ENCODE results near the gene FAM168A. TPM values are rescaled to one million over a fixed set of nuclear protein-coding genes. Genes with fewer than 3 reads are reported as not detected.
"Not testable (repeated sequence)": the region's sequence is repeated elsewhere in the genome, so short reads cannot be mapped to it uniquely, and the experiment has no call there.

Gene FAM168A
- polyA plus RNA-seq, 3 donors from 2014 or later: 1.3 to 3.1 (median 1.3) TPM

- H3K9me3 Mint-ChIP-seq: peaks cover 3 to 15% (median 11%) of the 10 kb centered on the region in 6 donors
- H3K36me3 Mint-ChIP-seq: peaks cover 9 to 14% (median 11%) of the 10 kb centered on the region in 3 donors
- H3K4me1 Mint-ChIP-seq: no peaks in the 10 kb centered on the region
- no peaks in the 10 kb centered on the region for H3K27me3 Mint-ChIP-seq (ENCODE audit: low read depth in 3 of 3)
- H3K4me3 Mint-ChIP-seq: no peak overlapping the region
- no peak overlapping the region for H3K27ac Mint-ChIP-seq
- no peak for DNase-seq
Observed at GRCh38 chr11:73478737-73479347, 119.1 kb downstream of the FAM168A start.

- DNase-seq: no peak
- Mint-ChIP-seq H3K27me3 (ENCODE audit: low read depth in 3 of 3) (no peaks in the 10 kb centered on the region), H3K27ac (no peak overlapping the region), H3K36me3 (peaks cover 9 to 14% (median 11%) of the 10 kb centered on the region in 3 donors), H3K4me1 (no peaks in the 10 kb centered on the region), H3K4me3 (no peak overlapping the region), H3K9me3 (peaks cover 3 to 15% (median 11%) of the 10 kb centered on the region in 6 donors)
Observed at GRCh38 chr11:73477518-73477917, 120.4 kb downstream of the FAM168A start.

GRCh38 chr11:73475549-73476095, 122.3 kb downstream of the FAM168A start:
- H3K36me3 Mint-ChIP-seq: peaks cover 11 to 14% (median 12%) of the 10 kb centered on the region in 3 donors
- H3K4me1 Mint-ChIP-seq: no peaks in the 10 kb centered on the region
- no peak overlapping the region for H3K4me3 Mint-ChIP-seq
- DNase-seq: no peak
- H3K27ac Mint-ChIP-seq: no peak overlapping the region
- peaks cover 3 to 15% (median 11%) of the 10 kb centered on the region in 6 donors for H3K9me3 Mint-ChIP-seq
- H3K27me3 Mint-ChIP-seq (ENCODE audit: low read depth in 3 of 3): peaks cover 0 to 3% (median 0%) of the 10 kb centered on the region in 3 donors

- peaks cover 0 to 3% (median 0%) of the 10 kb centered on the region in 3 donors for H3K27me3 Mint-ChIP-seq (ENCODE audit: low read depth in 3 of 3)
- no peak overlapping the region for H3K4me3 Mint-ChIP-seq
- H3K36me3 Mint-ChIP-seq: peaks cover 14 to 15% (median 14%) of the 10 kb centered on the region in 3 donors
- no peaks in the 10 kb centered on the region for H3K4me1 Mint-ChIP-seq
- DNase-seq: no peak
- H3K27ac Mint-ChIP-seq: no peak overlapping the region
- H3K9me3 Mint-ChIP-seq: peaks cover 3 to 15% (median 11%) of the 10 kb centered on the region in 6 donors
Observed at GRCh38 chr11:73473252-73473651, 124.7 kb downstream of the FAM168A start.

GRCh38 chr11:73470036-73470612, 127.8 kb downstream of the FAM168A start:
- H3K27ac Mint-ChIP-seq; H3K4me1 Mint-ChIP-seq; H3K27me3 Mint-ChIP-seq (ENCODE audit: low read depth in 3 of 3); H3K4me3 Mint-ChIP-seq; DNase-seq; H3K36me3 Mint-ChIP-seq; H3K9me3 Mint-ChIP-seq: not testable (repeated sequence)

GRCh38 chr11:73469401-73469800, 128.5 kb downstream of the FAM168A start:
- Mint-ChIP-seq H3K27ac (no peak overlapping the region), H3K36me3 (peaks cover 0 to 6% (median 3%) of the 10 kb centered on the region in 3 donors), H3K4me1 (no peaks in the 10 kb centered on the region)

GRCh38 chr11:73468590-73469161, 129.2 kb downstream of the FAM168A start:
- peaks cover 0 to 6% (median 3%) of the 10 kb centered on the region in 3 donors for H3K36me3 Mint-ChIP-seq

More at GRCh38 chr11:73469401-73469800, 128.5 kb downstream of the FAM168A start:
- H3K4me3 Mint-ChIP-seq: no peak overlapping the region
- no peak for DNase-seq
- H3K27me3 Mint-ChIP-seq (ENCODE audit: low read depth in 3 of 3): peaks cover 0 to 3% (median 0%) of the 10 kb centered on the region in 3 donors
- no peaks in the 10 kb centered on the region for H3K9me3 Mint-ChIP-seq

GRCh38 chr11:73467505-73467904, 130.4 kb downstream of the FAM168A start:
- no peak overlapping the region for H3K27ac Mint-ChIP-seq
- DNase-seq: no peak
- H3K9me3 Mint-ChIP-seq: no peaks in the 10 kb centered on the region
- H3K4me3 Mint-ChIP-seq: no peak overlapping the region
- no peaks in the 10 kb centered on the region for H3K4me1 Mint-ChIP-seq
- H3K27me3 Mint-ChIP-seq (ENCODE audit: low read depth in 3 of 3): peaks cover 0 to 4% (median 0%) of the 10 kb centered on the region in 3 donors
- H3K36me3 Mint-ChIP-seq: peaks cover 6 to 11% (median 7%) of the 10 kb centered on the region in 3 donors

More at GRCh38 chr11:73468590-73469161, 129.2 kb downstream of the FAM168A start:
- Mint-ChIP-seq H3K27me3 (ENCODE audit: low read depth in 3 of 3) (peaks cover 0 to 3% (median 0%) of the 10 kb centered on the region in 3 donors), H3K27ac (no peak overlapping the region), H3K4me3 (no peak overlapping the region), H3K4me1 (no peaks in the 10 kb centered on the region), H3K9me3 (no peaks in the 10 kb centered on the region)
- DNase-seq: no peak

- no peak for DNase-seq
- Mint-ChIP-seq H3K36me3 (peaks cover 6 to 11% (median 11%) of the 10 kb centered on the region in 3 donors), H3K27me3 (ENCODE audit: low read depth in 3 of 3) (peaks cover 0 to 4% (median 0%) of the 10 kb centered on the region in 3 donors), H3K4me1 (peaks cover 2 to 3% of the 10 kb centered on the region in 2 donors), H3K9me3 (no peaks in the 10 kb centered on the region), H3K27ac (no peak overlapping the region), H3K4me3 (no peak overlapping the region)
Observed at GRCh38 chr11:73466643-73467042, 131.3 kb downstream of the FAM168A start.

GRCh38 chr11:73465871-73466270, 132.0 kb downstream of the FAM168A start:
- H3K4me3 Mint-ChIP-seq: no peak overlapping the region
- no peak overlapping the region for H3K27ac Mint-ChIP-seq
- H3K4me1 Mint-ChIP-seq: peaks cover 3 to 7% of the 10 kb centered on the region in 2 donors
- H3K36me3 Mint-ChIP-seq: peaks cover 6 to 11% (median 10%) of the 10 kb centered on the region in 3 donors
- no peaks in the 10 kb centered on the region for H3K9me3 Mint-ChIP-seq
- DNase-seq: no peak
- H3K27me3 Mint-ChIP-seq (ENCODE audit: low read depth in 3 of 3): peaks cover 0 to 3% (median 0%) of the 10 kb centered on the region in 3 donors

GRCh38 chr11:73465023-73465675, 132.8 kb downstream of the FAM168A start:
- DNase-seq: no peak
- H3K4me3 Mint-ChIP-seq: no peak overlapping the region

GRCh38 chr11:73464347-73464746, 133.6 kb downstream of the FAM168A start:
- no peak for DNase-seq
- H3K4me1 Mint-ChIP-seq: peaks cover 3 to 7% of the 10 kb centered on the region in 2 donors
- H3K36me3 Mint-ChIP-seq: peaks cover 5 to 7% (median 6%) of the 10 kb centered on the region in 3 donors
- H3K27me3 Mint-ChIP-seq (ENCODE audit: low read depth in 3 of 3): peaks cover 0 to 2% (median 0%) of the 10 kb centered on the region in 3 donors
- no peak overlapping the region for H3K27ac Mint-ChIP-seq
- H3K4me3 Mint-ChIP-seq: no peak overlapping the region
- no peaks in the 10 kb centered on the region for H3K9me3 Mint-ChIP-seq

More at GRCh38 chr11:73465023-73465675, 132.8 kb downstream of the FAM168A start:
- peaks cover 5 to 7% (median 6%) of the 10 kb centered on the region in 3 donors for H3K36me3 Mint-ChIP-seq
- H3K9me3 Mint-ChIP-seq: no peaks in the 10 kb centered on the region
- H3K4me1 Mint-ChIP-seq: peaks cover 3 to 7% of the 10 kb centered on the region in 2 donors
- peaks cover 0 to 2% (median 0%) of the 10 kb centered on the region in 3 donors for H3K27me3 Mint-ChIP-seq (ENCODE audit: low read depth in 3 of 3)
- no peak overlapping the region for H3K27ac Mint-ChIP-seq

GRCh38 chr11:73463359-73463758, 134.6 kb downstream of the FAM168A start:
- Mint-ChIP-seq H3K4me1 (peaks cover 3 to 7% of the 10 kb centered on the region in 2 donors), H3K36me3 (peaks cover 5 to 7% (median 6%) of the 10 kb centered on the region in 3 donors), H3K4me3 (no peak overlapping the region), H3K27me3 (ENCODE audit: low read depth in 3 of 3) (peaks cover 0 to 4% (median 0%) of the 10 kb centered on the region in 3 donors), H3K27ac (peak overlapping the region in 2 of 6 donors; percentile 3 to 4), H3K9me3 (no peaks in the 10 kb centered on the region)
- DNase-seq: no peak
